ENCODE data around the gene CDCA8.

Gene CDCA8

GRCh38 chr1:37755290-37755689 is 63.0 kb downstream of the CDCA8 start:
- no peak for TF ChIP-seq CTCF (IDR thresholded peaks at IDR 0.05; ENCODE audit: low read depth, low read length)
- DNase-seq (ENCODE audit: low read depth in 2 of 2), result no peak
- H3K4me3 ChIP-seq (replicated peaks in 1 of 2; ENCODE audit: low read depth in 2 of 2, low read length in 2 of 2), result no peak overlapping the region

- TF ChIP-seq CTCF (IDR thresholded peaks at IDR 0.05; ENCODE audit: low read depth, low read length), result no peak
- no peak for DNase-seq (ENCODE audit: low read depth in 2 of 2)
- no peak overlapping the region for H3K4me3 ChIP-seq (replicated peaks in 1 of 2; ENCODE audit: low read depth in 2 of 2, low read length in 2 of 2)
Observed at GRCh38 chr1:37755951-37756560, 63.7 kb downstream of the CDCA8 start.

Data from cardiac fibroblast (primary cell).